ENCODE data around the gene TSHZ2.

- TF ChIP-seq POLR2AphosphoS5 (IDR thresholded peaks at IDR 0.05) = no peak
- TF ChIP-seq CTCF (IDR thresholded peaks at IDR 0.05) = no peak
- TF ChIP-seq POLR2A (IDR thresholded peaks at IDR 0.05) = no peak
- TF ChIP-seq EP300 (IDR thresholded peaks at IDR 0.05) = no peak
Measured at GRCh38 chr20:52945862-52946522, 26.2 kb upstream of the TSHZ2 start.
